HL-60 (cell line): ENCODE results near the gene C6orf163.

ENCODE experiments used
- DNase-seq, 2 experiments: peaks; one replicate each; pipeline ENCODE4 v3.0.0-alpha.2; 2010 to 2020; ENCODE audit warnings: low read depth in 1 of 2, low spot score in 1 of 2
- H3K27ac ChIP-seq: fragments of 250-450 bp; sonication (Bioruptor Pico); replicated peaks from 2 replicates; pipeline ENCODE4 v1.5.1; 2020; ENCODE audit warnings: mild to moderate bottlenecking, moderate library complexity
- H3K27me3 ChIP-seq: fragments of 250-450 bp; sonication (Bioruptor Pico); 2 replicates; pipeline ENCODE4 v1.5.1; 2021; ENCODE audit warnings: mild to moderate bottlenecking, moderate library complexity; ENCODE audit not compliant: insufficient read depth, poor library complexity, severe bottlenecking
- H3K4me3 ChIP-seq: replicated peaks from 2 replicates; pipeline ENCODE4 v1.5.1; 2011; ENCODE audit warnings: mild to moderate bottlenecking, control low read depth, low read length; ENCODE audit not compliant: insufficient read depth
- GABPA ChIP-seq: IDR thresholded peaks from 2 replicates; pipeline ENCODE4 v1.6.1; 2012; ENCODE audit warnings: low read depth
- POLR2AphosphoS5 ChIP-seq: IDR thresholded peaks from 2 replicates; pipeline ENCODE4 v1.6.1; 2012; ENCODE audit warnings: low read depth
- SPI1 ChIP-seq: IDR thresholded peaks from 2 replicates; pipeline ENCODE4 v1.6.1; 2012; ENCODE audit warnings: low read depth, mild to moderate bottlenecking, borderline replicate concordance
- TF ChIP-seq, protein P1 (sequence below): IDR thresholded peaks from one replicate; pipeline ENCODE4 v1.5.1; 2011; ENCODE audit warnings: low read length, control low read depth, inconsistent platforms; ENCODE audit not compliant: insufficient read depth
- TF ChIP-seq, protein P2 (sequence below): IDR thresholded peaks from 2 replicates; pipeline ENCODE4 v1.6.1; 2012; ENCODE audit warnings: low read depth; ENCODE audit not compliant: insufficient replicate concordance

C6orf163 gene

GRCh38 chr6:87351583-87351982 is 7.0 kb downstream of the C6orf163 start:
- DNase-seq, result no peak

DNA sequence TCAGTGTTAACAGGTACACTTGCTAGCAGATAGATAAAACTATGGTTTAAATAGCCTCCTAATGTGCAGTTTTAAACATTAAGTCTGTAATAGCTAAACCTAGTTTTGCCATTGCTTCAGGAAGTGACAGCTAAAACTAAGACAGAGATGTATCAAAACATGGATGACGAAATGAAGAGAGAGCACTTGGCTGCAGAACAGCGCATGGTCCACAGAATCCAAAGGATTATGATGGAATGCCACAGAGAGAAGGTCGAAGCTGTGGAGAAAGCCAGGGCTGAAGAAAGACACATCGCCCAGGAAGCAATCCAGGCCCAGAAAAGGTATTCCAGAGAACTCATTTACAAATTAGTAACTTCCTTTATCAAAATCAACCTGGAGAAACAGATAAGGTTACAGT is 11.6 kb downstream of the C6orf163 start:
- Histone ChIP-seq H3K27me3 (no peaks in the 10 kb centered on the region), H3K4me3 (no peak overlapping the region), H3K27ac (no peak overlapping the region)
- no peak for TF ChIP-seq SPI1
- no peak for DNase-seq

More at GRCh38 chr6:87351583-87351982, 7.0 kb downstream of the C6orf163 start:
- TF ChIP-seq SPI1 (no peak), POLR2AphosphoS5 (no peak)
- TF ChIP-seq, protein P1, sequence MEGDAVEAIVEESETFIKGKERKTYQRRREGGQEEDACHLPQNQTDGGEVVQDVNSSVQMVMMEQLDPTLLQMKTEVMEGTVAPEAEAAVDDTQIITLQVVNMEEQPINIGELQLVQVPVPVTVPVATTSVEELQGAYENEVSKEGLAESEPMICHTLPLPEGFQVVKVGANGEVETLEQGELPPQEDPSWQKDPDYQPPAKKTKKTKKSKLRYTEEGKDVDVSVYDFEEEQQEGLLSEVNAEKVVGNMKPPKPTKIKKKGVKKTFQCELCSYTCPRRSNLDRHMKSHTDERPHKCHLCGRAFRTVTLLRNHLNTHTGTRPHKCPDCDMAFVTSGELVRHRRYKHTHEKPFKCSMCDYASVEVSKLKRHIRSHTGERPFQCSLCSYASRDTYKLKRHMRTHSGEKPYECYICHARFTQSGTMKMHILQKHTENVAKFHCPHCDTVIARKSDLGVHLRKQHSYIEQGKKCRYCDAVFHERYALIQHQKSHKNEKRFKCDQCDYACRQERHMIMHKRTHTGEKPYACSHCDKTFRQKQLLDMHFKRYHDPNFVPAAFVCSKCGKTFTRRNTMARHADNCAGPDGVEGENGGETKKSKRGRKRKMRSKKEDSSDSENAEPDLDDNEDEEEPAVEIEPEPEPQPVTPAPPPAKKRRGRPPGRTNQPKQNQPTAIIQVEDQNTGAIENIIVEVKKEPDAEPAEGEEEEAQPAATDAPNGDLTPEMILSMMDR, result no peak
- Histone ChIP-seq H3K4me3 (no peak overlapping the region), H3K27me3 (no peaks in the 10 kb centered on the region), H3K27ac (no peak overlapping the region)

GRCh38 chr6:87357479-87358196 is 13.0 kb downstream of the C6orf163 start:
- no peak overlapping the region for H3K27ac ChIP-seq
- TF ChIP-seq SPI1 (no peak), POLR2AphosphoS5 (no peak), GABPA (no peak)
- TF ChIP-seq, protein P2, sequence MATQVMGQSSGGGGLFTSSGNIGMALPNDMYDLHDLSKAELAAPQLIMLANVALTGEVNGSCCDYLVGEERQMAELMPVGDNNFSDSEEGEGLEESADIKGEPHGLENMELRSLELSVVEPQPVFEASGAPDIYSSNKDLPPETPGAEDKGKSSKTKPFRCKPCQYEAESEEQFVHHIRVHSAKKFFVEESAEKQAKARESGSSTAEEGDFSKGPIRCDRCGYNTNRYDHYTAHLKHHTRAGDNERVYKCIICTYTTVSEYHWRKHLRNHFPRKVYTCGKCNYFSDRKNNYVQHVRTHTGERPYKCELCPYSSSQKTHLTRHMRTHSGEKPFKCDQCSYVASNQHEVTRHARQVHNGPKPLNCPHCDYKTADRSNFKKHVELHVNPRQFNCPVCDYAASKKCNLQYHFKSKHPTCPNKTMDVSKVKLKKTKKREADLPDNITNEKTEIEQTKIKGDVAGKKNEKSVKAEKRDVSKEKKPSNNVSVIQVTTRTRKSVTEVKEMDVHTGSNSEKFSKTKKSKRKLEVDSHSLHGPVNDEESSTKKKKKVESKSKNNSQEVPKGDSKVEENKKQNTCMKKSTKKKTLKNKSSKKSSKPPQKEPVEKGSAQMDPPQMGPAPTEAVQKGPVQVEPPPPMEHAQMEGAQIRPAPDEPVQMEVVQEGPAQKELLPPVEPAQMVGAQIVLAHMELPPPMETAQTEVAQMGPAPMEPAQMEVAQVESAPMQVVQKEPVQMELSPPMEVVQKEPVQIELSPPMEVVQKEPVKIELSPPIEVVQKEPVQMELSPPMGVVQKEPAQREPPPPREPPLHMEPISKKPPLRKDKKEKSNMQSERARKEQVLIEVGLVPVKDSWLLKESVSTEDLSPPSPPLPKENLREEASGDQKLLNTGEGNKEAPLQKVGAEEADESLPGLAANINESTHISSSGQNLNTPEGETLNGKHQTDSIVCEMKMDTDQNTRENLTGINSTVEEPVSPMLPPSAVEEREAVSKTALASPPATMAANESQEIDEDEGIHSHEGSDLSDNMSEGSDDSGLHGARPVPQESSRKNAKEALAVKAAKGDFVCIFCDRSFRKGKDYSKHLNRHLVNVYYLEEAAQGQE, result no peak
- TF ChIP-seq, protein P1, result no peak
- DNase-seq, result no peak

DNA sequence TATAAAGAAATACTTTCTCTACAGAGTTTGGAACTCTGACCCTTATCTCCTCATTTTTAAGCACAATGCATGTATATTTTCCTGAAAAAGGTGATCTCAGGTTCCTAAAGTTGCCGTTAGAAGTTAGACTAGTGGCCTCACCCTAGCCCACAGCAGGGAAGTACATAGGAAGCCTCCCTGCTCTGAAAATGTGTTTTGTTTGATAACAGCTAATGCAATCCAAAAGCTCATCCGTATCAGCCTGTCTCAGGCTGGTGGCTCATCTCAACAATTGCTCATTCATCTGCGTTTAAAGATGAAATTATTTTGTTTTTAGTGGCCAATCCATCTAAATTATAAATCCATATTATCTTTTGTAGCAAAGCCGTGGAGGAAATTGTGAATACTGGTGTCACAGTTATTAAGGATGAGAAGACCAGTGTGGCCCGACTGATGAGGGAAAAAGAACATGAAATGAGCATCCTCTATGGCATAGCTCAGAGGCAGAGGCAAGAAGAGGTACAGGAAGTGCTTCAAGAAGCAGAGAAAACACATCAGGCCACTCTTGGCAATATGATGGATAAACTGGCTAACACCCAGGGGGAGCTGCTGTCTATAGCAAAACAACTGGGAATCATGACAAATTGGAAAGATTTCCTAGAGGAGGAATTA is 20.1 kb downstream of the C6orf163 start:
- H3K27me3 ChIP-seq, result no peaks in the 10 kb centered on the region
- TF ChIP-seq GABPA (no peak), SPI1 (no peak), POLR2AphosphoS5 (no peak)
- TF ChIP-seq, protein P2, result no peak
- TF ChIP-seq, protein P1, result no peak
- H3K4me3 ChIP-seq, result no peak overlapping the region
- H3K27ac ChIP-seq, result no peak overlapping the region
- DNase-seq, result no peak

More at GRCh38 chr6:87357479-87358196, 13.0 kb downstream of the C6orf163 start:
- no peak overlapping the region for H3K4me3 ChIP-seq
- no peaks in the 10 kb centered on the region for H3K27me3 ChIP-seq
